BLaER1 treated with 17β-estradiol and CSF1 and Interleukin-3, amounts not matched to agents 10 nM and 100 nM (cell line): Measurements from ENCODE around the gene COG6.

Experiments used
- H3K27ac ChIP-seq, 11 experiments: shearing (Covaris generic); formaldehyde crosslinking; 2 replicates each; pipeline ENCODE4 v1.8.1; 2022
- H3K27me3 ChIP-seq, 11 experiments: shearing (Covaris generic); formaldehyde crosslinking; 2 replicates each; pipeline ENCODE4 v1.8.1; 2022
- H3K36me3 ChIP-seq, 11 experiments: shearing (Covaris generic); formaldehyde crosslinking; 2 replicates each; pipeline ENCODE4 v1.8.1; 2022
- H3K4me1 ChIP-seq, 10 experiments: shearing (Covaris generic); formaldehyde crosslinking; 2 replicates each; pipeline ENCODE4 v1.8.1; 2022
- H3K4me2 ChIP-seq, 11 experiments: shearing (Covaris generic); formaldehyde crosslinking; 2 replicates each; pipeline ENCODE4 v1.8.1; 2022
- H3K4me3 ChIP-seq, 10 experiments: shearing (Covaris generic); formaldehyde crosslinking; 2 replicates each; pipeline ENCODE4 v1.8.1; 2022
- H3K9ac ChIP-seq, 11 experiments: shearing (Covaris generic); formaldehyde crosslinking; 2 replicates each; pipeline ENCODE4 v1.8.1; 2022
- H3K9me3 ChIP-seq, 11 experiments: shearing (Covaris generic); formaldehyde crosslinking; replicated peaks in 1 of 11; 2 replicates each; pipeline ENCODE4 v1.8.1; 2022
- H4K20me1 ChIP-seq, 11 experiments: shearing (Covaris generic); formaldehyde crosslinking; 2 replicates each; pipeline ENCODE4 v1.8.1; 2022
- Cebpa-rat ChIP-seq, 11 experiments: shearing (Covaris generic); IDR thresholded peaks; 2 replicates each; pipeline ENCODE4 v1.8.1; 2022

COG6 gene

GRCh38 chr13:39773833-39774232, 118.4 kb downstream of the COG6 start:
- H3K4me1 ChIP-seq = peaks cover 0 to 19% (median 4%) of the 10 kb centered on the region in 10 experiments; a peak in 11 of 20 replicates
- H3K27me3 ChIP-seq = no peaks in the 10 kb centered on the region
- H3K4me2 ChIP-seq = no peak overlapping the region
- H3K9me3 ChIP-seq = 0 out of 22 replicates have a peak, but pooled peaks cover 0 to 4% (median 0%) of the 10 kb centered on the region in 11 experiments
- no peak overlapping the region for H3K9ac ChIP-seq
- H3K4me3 ChIP-seq = no peak overlapping the region
- no peak for TF ChIP-seq Cebpa-rat (IDR thresholded peaks at IDR 0.05)
- H3K27ac ChIP-seq = no peak overlapping the region
- no peaks in the 10 kb centered on the region for H4K20me1 ChIP-seq
- H3K36me3 ChIP-seq = no peaks in the 10 kb centered on the region

- no peak for TF ChIP-seq Cebpa-rat (IDR thresholded peaks at IDR 0.05)
- H3K9me3 ChIP-seq = 0 out of 22 replicates have a peak, but pooled peaks cover 0 to 4% (median 0%) of the 10 kb centered on the region in 11 experiments
- no peaks in the 10 kb centered on the region for H3K27me3 ChIP-seq
- no peak overlapping the region for H3K4me3 ChIP-seq
- no peak overlapping the region for H3K27ac ChIP-seq
- no peaks in the 10 kb centered on the region for H4K20me1 ChIP-seq
- no peaks in the 10 kb centered on the region for H3K36me3 ChIP-seq
- no peak overlapping the region for H3K4me2 ChIP-seq
- peaks cover 6 to 19% (median 10%) of the 10 kb centered on the region in 10 experiments; a peak in 19 of 20 replicates for H3K4me1 ChIP-seq
- H3K9ac ChIP-seq = no peak overlapping the region
These were observed 121.0 kb downstream of the COG6 start for GRCh38 chr13:39776439-39776838.

GRCh38 chr13:39777021-39777420, 121.6 kb downstream of the COG6 start:
- no peaks in the 10 kb centered on the region for H3K36me3 ChIP-seq
- 0 out of 22 replicates have a peak overlapping the region, but pooled peaks of 1 of the 11 experiments have one; percentile 15 for H3K27ac ChIP-seq
- H3K4me3 ChIP-seq = no peak overlapping the region
- 0 out of 22 replicates have a peak, but pooled peaks cover 0 to 4% (median 0%) of the 10 kb centered on the region in 11 experiments for H3K9me3 ChIP-seq
- H3K4me1 ChIP-seq = peaks cover 6 to 19% (median 10%) of the 10 kb centered on the region in 10 experiments; a peak in 19 of 20 replicates
- H4K20me1 ChIP-seq = no peaks in the 10 kb centered on the region
- H3K9ac ChIP-seq = no peak overlapping the region
- H3K27me3 ChIP-seq = no peaks in the 10 kb centered on the region
- no peak for TF ChIP-seq Cebpa-rat (IDR thresholded peaks at IDR 0.05)
- H3K4me2 ChIP-seq = peak overlapping the region in 3 of 11 experiments; percentile 9 to 19 (median 11); a peak in 1 of 22 replicates

GRCh38 chr13:39777527-39778061, 122.1 kb downstream of the COG6 start:
- peaks cover 6 to 19% (median 10%) of the 10 kb centered on the region in 10 experiments; a peak in 19 of 20 replicates for H3K4me1 ChIP-seq
- 0 out of 22 replicates have a peak, but pooled peaks cover 0 to 4% (median 0%) of the 10 kb centered on the region in 11 experiments for H3K9me3 ChIP-seq
- no peak overlapping the region for H3K9ac ChIP-seq
- TF ChIP-seq Cebpa-rat (IDR thresholded peaks at IDR 0.05) = peak in 4 of 11 experiments; percentile 12 to 71 (median 36); a peak in 4 of 22 replicates
- H4K20me1 ChIP-seq = no peaks in the 10 kb centered on the region
- H3K27me3 ChIP-seq = no peaks in the 10 kb centered on the region
- H3K4me3 ChIP-seq = no peak overlapping the region
- H3K36me3 ChIP-seq = no peaks in the 10 kb centered on the region
- H3K27ac ChIP-seq = no peak overlapping the region
- peak overlapping the region in 3 of 11 experiments; percentile 9 to 19 (median 11); a peak in 1 of 22 replicates for H3K4me2 ChIP-seq

GRCh38 chr13:39779337-39780265, 124.1 kb downstream of the COG6 start:
- no peak for TF ChIP-seq Cebpa-rat (IDR thresholded peaks at IDR 0.05)
- H3K27ac ChIP-seq = no peak overlapping the region
- peak overlapping the region in 9 of 11 experiments; percentile 2 to 28 (median 17); a peak in 6 of 22 replicates for H3K4me2 ChIP-seq

GRCh38 chr13:39780711-39781110, 125.2 kb downstream of the COG6 start:
- no peak overlapping the region for H3K4me2 ChIP-seq
- no peak overlapping the region for H3K4me3 ChIP-seq
- H3K9me3 ChIP-seq = 0 out of 22 replicates have a peak, but pooled peaks cover 0 to 4% (median 0%) of the 10 kb centered on the region in 11 experiments
- H4K20me1 ChIP-seq = no peaks in the 10 kb centered on the region
- TF ChIP-seq Cebpa-rat (IDR thresholded peaks at IDR 0.05) = no peak
- no peaks in the 10 kb centered on the region for H3K36me3 ChIP-seq
- no peak overlapping the region for H3K9ac ChIP-seq
- H3K4me1 ChIP-seq = peaks cover 6 to 19% (median 10%) of the 10 kb centered on the region in 10 experiments; a peak in 19 of 20 replicates
- H3K27ac ChIP-seq = no peak overlapping the region
- no peaks in the 10 kb centered on the region for H3K27me3 ChIP-seq

More at GRCh38 chr13:39779337-39780265, 124.1 kb downstream of the COG6 start:
- Histone ChIP-seq H3K27me3 (no peaks in the 10 kb centered on the region), H3K36me3 (no peaks in the 10 kb centered on the region), H3K9me3 (0 out of 22 replicates have a peak, but pooled peaks cover 0 to 4% (median 0%) of the 10 kb centered on the region in 11 experiments), H3K4me3 (no peak overlapping the region), H3K4me1 (peaks cover 6 to 19% (median 10%) of the 10 kb centered on the region in 10 experiments; a peak in 19 of 20 replicates), H3K9ac (no peak overlapping the region), H4K20me1 (no peaks in the 10 kb centered on the region)

GRCh38 chr13:39781381-39781780, 125.9 kb downstream of the COG6 start:
- Histone ChIP-seq H3K27me3 (no peaks in the 10 kb centered on the region), H3K9ac (no peak overlapping the region), H4K20me1 (no peaks in the 10 kb centered on the region), H3K27ac (no peak overlapping the region), H3K9me3 (0 out of 22 replicates have a peak, but pooled peaks cover 0 to 4% (median 0%) of the 10 kb centered on the region in 11 experiments), H3K4me1 (peaks cover 6 to 15% (median 10%) of the 10 kb centered on the region in 10 experiments; a peak in 19 of 20 replicates), H3K36me3 (no peaks in the 10 kb centered on the region), H3K4me2 (no peak overlapping the region), H3K4me3 (no peak overlapping the region)
- TF ChIP-seq Cebpa-rat (IDR thresholded peaks at IDR 0.05) = no peak

- Histone ChIP-seq H3K27me3 (no peaks in the 10 kb centered on the region), H3K9me3 (0 out of 22 replicates have a peak, but pooled peaks cover 0 to 4% (median 0%) of the 10 kb centered on the region in 11 experiments), H4K20me1 (no peaks in the 10 kb centered on the region), H3K27ac (no peak overlapping the region), H3K36me3 (no peaks in the 10 kb centered on the region), H3K9ac (no peak overlapping the region), H3K4me2 (no peak overlapping the region), H3K4me1 (peaks cover 2 to 9% (median 7%) of the 10 kb centered on the region in 10 experiments; a peak in 13 of 20 replicates), H3K4me3 (no peak overlapping the region)
- TF ChIP-seq Cebpa-rat (IDR thresholded peaks at IDR 0.05) = no peak
These were observed 127.6 kb downstream of the COG6 start for GRCh38 chr13:39783051-39783450.

- H3K4me1 ChIP-seq = peaks cover 0 to 3% (median 2%) of the 10 kb centered on the region in 10 experiments; a peak in 13 of 20 replicates
- H3K9ac ChIP-seq = no peak overlapping the region
- no peak overlapping the region for H3K27ac ChIP-seq
- H3K27me3 ChIP-seq = no peaks in the 10 kb centered on the region
- H3K4me3 ChIP-seq = no peak overlapping the region
- H4K20me1 ChIP-seq = no peaks in the 10 kb centered on the region
- no peaks in the 10 kb centered on the region for H3K36me3 ChIP-seq
- peaks cover under 1 to 4% (median 2%) of the 10 kb centered on the region in 11 experiments; a peak in 15 of 22 replicates for H3K9me3 ChIP-seq
- no peak overlapping the region for H3K4me2 ChIP-seq
- no peak for TF ChIP-seq Cebpa-rat (IDR thresholded peaks at IDR 0.05)
These were observed 128.9 kb downstream of the COG6 start for GRCh38 chr13:39784347-39784746.
